ENCODE measurements around the gene CYTH1.

GRCh38 chr17:78724544-78724943 is 57.5 kb downstream of the CYTH1 start:
- no peak for TF ChIP-seq CTCF (conservative IDR thresholded peaks at IDR 0.05 in 1 of 2, IDR thresholded peaks at IDR 0.05 in 1 of 2; ENCODE audit: extremely low read depth in 1 of 2, insufficient read depth in 1 of 2, low read depth in 1 of 2, low read length in 2 of 2)
- TF ChIP-seq EZH2 (IDR thresholded peaks at IDR 0.05; ENCODE audit: borderline replicate concordance, low read length), result no peak
